Fibroblast of villous mesenchyme (primary cell): ENCODE measurements around the gene TRMT6. TPM values are rescaled to one million over a fixed set of nuclear protein-coding genes. Genes with fewer than 3 reads are reported as not detected.

Experiments used
- DNase-seq: peaks from one replicate; pipeline ENCODE4 v3.0.0-alpha.2; 2010; ENCODE audit warnings: low read depth
- H3K4me3 ChIP-seq: 2 replicates; pipeline ENCODE4 v1.5.1; 2011; ENCODE audit warnings: low read depth, mild to moderate bottlenecking, low read length
- total RNA-seq: library from RNA; depleted of rRNA; stranded (reverse); fragments of >200 nt; gene quantifications from 2 replicates; pipeline ENCODE4 v1.2.3, GENCODE V29; 2012
- TF ChIP-seq, protein P1 (sequence below): IDR thresholded peaks from 2 replicates; pipeline ENCODE4 v1.5.1; 2012; ENCODE audit warnings: low read depth, mild to moderate bottlenecking, low read length; ENCODE audit not compliant: insufficient read depth

Gene TRMT6
- total RNA-seq, 1 donor, result 9.9 TPM

- H3K4me3 ChIP-seq, result no peak overlapping the region
- TF ChIP-seq, protein P1, sequence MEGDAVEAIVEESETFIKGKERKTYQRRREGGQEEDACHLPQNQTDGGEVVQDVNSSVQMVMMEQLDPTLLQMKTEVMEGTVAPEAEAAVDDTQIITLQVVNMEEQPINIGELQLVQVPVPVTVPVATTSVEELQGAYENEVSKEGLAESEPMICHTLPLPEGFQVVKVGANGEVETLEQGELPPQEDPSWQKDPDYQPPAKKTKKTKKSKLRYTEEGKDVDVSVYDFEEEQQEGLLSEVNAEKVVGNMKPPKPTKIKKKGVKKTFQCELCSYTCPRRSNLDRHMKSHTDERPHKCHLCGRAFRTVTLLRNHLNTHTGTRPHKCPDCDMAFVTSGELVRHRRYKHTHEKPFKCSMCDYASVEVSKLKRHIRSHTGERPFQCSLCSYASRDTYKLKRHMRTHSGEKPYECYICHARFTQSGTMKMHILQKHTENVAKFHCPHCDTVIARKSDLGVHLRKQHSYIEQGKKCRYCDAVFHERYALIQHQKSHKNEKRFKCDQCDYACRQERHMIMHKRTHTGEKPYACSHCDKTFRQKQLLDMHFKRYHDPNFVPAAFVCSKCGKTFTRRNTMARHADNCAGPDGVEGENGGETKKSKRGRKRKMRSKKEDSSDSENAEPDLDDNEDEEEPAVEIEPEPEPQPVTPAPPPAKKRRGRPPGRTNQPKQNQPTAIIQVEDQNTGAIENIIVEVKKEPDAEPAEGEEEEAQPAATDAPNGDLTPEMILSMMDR, result no peak
- DNase-seq, result no peak
These were observed 37.2 kb downstream of the TRMT6 start for GRCh38 chr20:5913166-5913565.

DNA sequence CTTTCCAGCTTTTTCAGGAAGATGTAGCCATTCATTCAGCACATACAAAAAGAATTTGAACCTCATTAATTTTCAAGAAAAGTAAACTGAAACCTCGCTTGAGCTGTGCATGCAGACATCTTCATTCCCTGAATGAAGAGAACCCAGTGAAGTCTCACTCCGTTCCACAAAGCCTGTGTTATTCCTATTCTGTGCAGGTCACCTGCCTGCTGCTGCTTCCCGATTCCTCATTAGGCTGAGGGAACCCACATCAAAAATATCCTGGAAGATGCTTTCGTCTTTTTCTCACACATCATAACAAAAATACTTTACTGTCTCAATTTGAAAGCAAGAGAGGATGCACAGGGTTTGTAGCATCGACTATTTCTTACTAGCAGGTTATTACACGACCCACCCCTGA lies 40.1 kb downstream of the TRMT6 start:
- H3K4me3 ChIP-seq, result no peak overlapping the region
- no peak for DNase-seq
- TF ChIP-seq, protein P1, result no peak

DNA sequence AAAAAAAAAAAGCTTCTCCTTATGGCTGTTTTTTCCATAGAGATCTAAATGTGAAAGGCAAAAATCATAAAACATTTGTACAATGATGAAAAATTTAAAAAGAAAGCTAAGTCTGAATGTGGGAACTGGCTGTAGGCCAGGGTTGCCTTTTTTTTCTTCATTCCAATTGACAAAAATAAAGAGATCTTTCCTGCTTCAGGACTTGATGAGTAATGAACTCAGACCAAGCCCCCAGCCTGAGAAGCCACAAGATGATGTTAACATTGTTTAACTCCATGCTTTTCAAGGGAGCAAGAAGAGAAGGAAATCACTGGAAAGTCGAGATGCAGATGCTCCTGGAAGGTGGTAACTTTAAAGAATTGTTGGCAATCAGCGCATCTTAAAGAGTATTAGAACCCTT lies 41.4 kb downstream of the TRMT6 start:
- H3K4me3 ChIP-seq, result no peak overlapping the region
- TF ChIP-seq, protein P1, result no peak
- no peak for DNase-seq

- DNase-seq, result no peak
- TF ChIP-seq, protein P1, result no peak
- no peak overlapping the region for H3K4me3 ChIP-seq
These were observed 49.4 kb downstream of the TRMT6 start for GRCh38 chr20:5900908-5901307.

DNA sequence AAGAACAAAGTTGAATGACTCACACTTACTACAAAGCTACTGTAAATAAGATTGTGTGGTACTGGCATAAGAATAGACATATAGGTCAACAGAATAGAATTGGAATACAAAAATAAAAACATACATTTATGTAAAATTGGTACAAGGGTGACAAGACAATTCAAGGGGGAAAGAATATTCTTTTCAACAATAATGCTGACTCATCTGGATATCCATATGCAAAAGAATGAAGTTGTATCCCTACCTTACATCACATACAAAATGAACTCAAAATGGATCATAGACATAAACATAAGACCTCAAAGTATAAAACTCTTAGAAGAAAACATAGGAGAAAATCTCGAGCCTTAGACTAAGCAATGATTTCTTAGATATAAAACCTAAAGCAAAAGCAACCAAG lies 50.9 kb downstream of the TRMT6 start:
- no peak for DNase-seq
- H3K4me3 ChIP-seq, result no peak overlapping the region
- TF ChIP-seq, protein P1, result no peak

- TF ChIP-seq, protein P1, result no peak
- H3K4me3 ChIP-seq, result no peak overlapping the region
- DNase-seq, result no peak
These were observed 54.7 kb downstream of the TRMT6 start for GRCh38 chr20:5895626-5896025.

- TF ChIP-seq, protein P1, result no peak
- DNase-seq, result no peak
- no peak overlapping the region for H3K4me3 ChIP-seq
These were observed 56.7 kb downstream of the TRMT6 start for GRCh38 chr20:5893621-5894020.
